B cell (primary cell): ENCODE measurements around the gene PDGFA. TPM values are rescaled to one million over a fixed set of nuclear protein-coding genes. Genes with fewer than 3 reads are reported as not detected.

Source experiments
- ATAC-seq: fragments of 200-7000 bp; cut with Tn5 transposase; one replicate; pipeline ENCODE4 v1.10.0; 2021; ENCODE audit warnings: low read depth, mild to moderate bottlenecking, moderate number of reproducible peaks, moderate library complexity
- CTCF ChIA-PET: fragments of 350-600 bp; sonication (Branson Sonifier 250); formaldehyde crosslinking; loops from one replicate; lab custom pipeline; 2021; ENCODE audit warnings: antibody characterized with exemption, inconsistent platforms; lab: Charles Lee
- POLR2A ChIA-PET: fragments of 350-600 bp; sonication (Branson Sonifier 250); formaldehyde crosslinking; loops from one replicate; lab custom pipeline; 2021; ENCODE audit warnings: antibody characterized with exemption; lab: Charles Lee
- DNase-seq: peaks from one replicate; pipeline ENCODE4 v3.0.0; 2013
- H2AFZ ChIP-seq: 2 replicates; pipeline ENCODE4 v1.6.1; 2012; ENCODE audit warnings: mild to moderate bottlenecking, low read depth, low read length; ENCODE audit not compliant: insufficient read depth, poor library complexity, severe bottlenecking
- H3K27ac ChIP-seq, 2 donors: 1 replicate in 1 of 2; 2 replicates in 1 of 2; pipeline ENCODE4 v1.5.1; 2012 to 2013; ENCODE audit warnings: low read length in 2 of 2, mild to moderate bottlenecking in 2 of 2, moderate library complexity in 1 of 2
- H3K27me3 ChIP-seq, 4 experiments: fragments of 200-600 bp in 1 of 4; sonication (generic) in 1 of 4; replicated peaks in 1 of 4; 1 replicate in 2 of 4; 2 replicates in 2 of 4; pipeline versions ENCODE4 v1.6.1 to v1.7.0; 2013 to 2016; ENCODE audit warnings: low read length in 3 of 4, mild to moderate bottlenecking in 2 of 4, mixed read lengths in 1 of 4, moderate library complexity in 1 of 4; ENCODE audit not compliant: insufficient read depth in 4 of 4, control insufficient read depth in 3 of 4; ENCODE audit errors: control extremely low read depth in 1 of 4
- H3K36me3 ChIP-seq, 2 experiments: replicated peaks in 1 of 2; 1 replicate in 1 of 2; 2 replicates in 1 of 2; pipeline versions ENCODE4 v1.6.1 to v1.7.1; 2013; ENCODE audit warnings: low read length in 1 of 2; ENCODE audit not compliant: insufficient read depth in 2 of 2, control insufficient read depth in 1 of 2; ENCODE audit errors: control extremely low read depth in 1 of 2, extremely low read depth in 1 of 2
- H3K4me1 ChIP-seq, 2 donors: fragments of 200-600 bp in 1 of 2; sonication (generic) in 1 of 2; 1 replicate in 1 of 2; 2 replicates in 1 of 2; pipeline versions ENCODE4 v1.5.1 to v1.6.1; 2013 to 2017; ENCODE audit warnings: low read length in 2 of 2; ENCODE audit not compliant: control insufficient read depth in 2 of 2, insufficient read depth in 2 of 2
- H3K4me2 ChIP-seq: replicated peaks from 2 replicates; pipeline ENCODE3; 2012; ENCODE audit warnings: mild to moderate bottlenecking, low read depth, low read length; ENCODE audit not compliant: poor library complexity, severe bottlenecking
- H3K4me3 ChIP-seq, 5 experiments: fragments of 200-600 bp in 1 of 5; sonication (generic) in 1 of 5; 1 replicate in 3 of 5; 2 replicates in 2 of 5; pipeline versions ENCODE4 v1.5.1 to v1.7.0; 2011 to 2016; ENCODE audit warnings: low read length in 4 of 5, mild to moderate bottlenecking in 4 of 5, low read depth in 2 of 5, control low read depth in 1 of 5, moderate library complexity in 1 of 5; ENCODE audit not compliant: insufficient read depth in 1 of 5; ENCODE audit errors: control extremely low read depth in 1 of 5, extremely low read depth in 1 of 5
- H3K79me2 ChIP-seq: fragments of 200-600 bp; sonication (generic); one replicate; pipeline ENCODE4 v1.6.0; 2016; ENCODE audit warnings: low read length; ENCODE audit not compliant: control insufficient read depth, insufficient read depth
- H3K9ac ChIP-seq: fragments of 200-600 bp; sonication (generic); 2 replicates; pipeline ENCODE4 v1.6.1; 2017; ENCODE audit warnings: mild to moderate bottlenecking, low read length, moderate library complexity
- H3K9me3 ChIP-seq, 3 donors: one replicate each; pipeline versions ENCODE4 v1.6.1 to v1.7.1; 2013; ENCODE audit warnings: low read length in 2 of 3; ENCODE audit not compliant: control insufficient read depth in 2 of 3, insufficient read depth in 1 of 3; ENCODE audit errors: control extremely low read depth in 1 of 3
- H4K20me1 ChIP-seq: 2 replicates; pipeline ENCODE4 v1.6.0; 2012; ENCODE audit warnings: mild to moderate bottlenecking, low read length; ENCODE audit not compliant: insufficient read depth, control insufficient read depth, poor library complexity, severe bottlenecking
- H3K27ac Mint-ChIP-seq: one replicate; pipeline ENCODE4 v1.8.0; 2021; ENCODE audit warnings: mixed read lengths
- H3K27me3 Mint-ChIP-seq: one replicate; pipeline ENCODE4 v1.8.0; 2021; ENCODE audit warnings: mixed read lengths
- H3K4me1 Mint-ChIP-seq: one replicate; pipeline ENCODE4 v1.8.0; 2021; ENCODE audit warnings: mixed read lengths
- H3K4me3 Mint-ChIP-seq: one replicate; pipeline ENCODE4 v1.8.0; 2021; ENCODE audit warnings: mixed read lengths
- H3K9me3 Mint-ChIP-seq: one replicate; pipeline ENCODE4 v1.8.0; 2022; ENCODE audit warnings: mixed read lengths; ENCODE audit not compliant: insufficient read depth
- CTCF ChIP-seq: fragments of 200-600 bp; IDR thresholded peaks from one replicate; pipeline ENCODE4 v1.8.0; 2022; ENCODE audit warnings: antibody characterized with exemption, mild to moderate bottlenecking
- EZH2 ChIP-seq: IDR thresholded peaks from 2 replicates; pipeline ENCODE4 v1.6.1; 2012; ENCODE audit warnings: borderline replicate concordance, low read depth, mild to moderate bottlenecking, moderate library complexity, low read length; ENCODE audit not compliant: insufficient read depth, poor library complexity, severe bottlenecking
- WGBS: methylation state at CpG from one replicate; pipeline ENCODE4 v1.1.5; 2013; ENCODE audit warnings: missing lambda C conversion rate; ENCODE audit not compliant: insufficient coverage; 5-methylcytosine and 5-hydroxymethylcytosine counted together
- intact Hi-C: fragments of 100-400 bp; cut with micrococcal nuclease; formaldehyde crosslinking; loops from one replicate; pipeline ENCODE4 v1.10.0; 2022
- polyA plus RNA-seq: library from polyadenylated mRNA; depleted of rRNA; stranded (reverse); fragments of >200 nt; gene quantifications from 2 replicates; pipeline ENCODE4 v1.2.3, GENCODE V29; 2012
- total RNA-seq, 2 donors: library from RNA; stranded (reverse); fragments of 120-200 nt in 1 of 2; gene quantifications; 1 replicate in 1 of 2; 2 replicates in 1 of 2; pipeline versions ENCODE4 v1.2.3 to v1.2.4, GENCODE V29; 2013 to 2022

Gene PDGFA
- total and polyA plus RNA-seq, 2 donors (not counting 1 experiment from before 2014, with no cell fraction given), result 0.36 to 1.5 TPM

GRCh38 chr7:539731-540411 lies 20.2 kb upstream of the PDGFA start:
- intact Hi-C loops, result no loop called here
- ChIA-PET POLR2A (no interaction called here), CTCF (no interaction called here)
- H3K4me2 ChIP-seq, result no peak overlapping the region
- DNase-seq (no peak), ATAC-seq (no peak)
- H3K4me1 ChIP-seq, result no peaks in the 10 kb centered on the region
- peaks cover 4% of the 10 kb centered on the region for H3K4me1 Mint-ChIP-seq
- no peaks in the 10 kb centered on the region for H4K20me1 ChIP-seq
- no peak for TF ChIP-seq EZH2
- TF ChIP-seq CTCF, result no peak
- H3K4me3 Mint-ChIP-seq, result no peak overlapping the region
- no peaks in the 10 kb centered on the region for H3K27me3 ChIP-seq
- no peak overlapping the region for H3K27ac ChIP-seq
- 93% methylated on average over 11 of the region's 17 CpGs for WGBS
- no peak overlapping the region for H3K9ac ChIP-seq
- peaks cover 4% of the 10 kb centered on the region for H3K27me3 Mint-ChIP-seq
- no peaks in the 10 kb centered on the region for H3K79me2 ChIP-seq
- H3K9me3 ChIP-seq, result peaks cover 0 to 24% (median 0%) of the 10 kb centered on the region in 3 donors
- no peak overlapping the region for H2AFZ ChIP-seq
- H3K9me3 Mint-ChIP-seq, result no peaks in the 10 kb centered on the region
- no peaks in the 10 kb centered on the region for H3K36me3 ChIP-seq
- H3K27ac Mint-ChIP-seq, result no peak overlapping the region
- no peak overlapping the region for H3K4me3 ChIP-seq

- no peaks in the 10 kb centered on the region for H3K9me3 Mint-ChIP-seq
- no peak for DNase-seq
- Histone ChIP-seq H3K9ac (no peak overlapping the region), H3K79me2 (no peaks in the 10 kb centered on the region), H2AFZ (no peak overlapping the region), H3K4me3 (no peak overlapping the region), H3K4me2 (no peak overlapping the region), H3K9me3 (peaks cover 0 to 27% (median 0%) of the 10 kb centered on the region in 3 donors), H3K36me3 (no peaks in the 10 kb centered on the region), H3K27me3 (no peaks in the 10 kb centered on the region), H3K27ac (no peak overlapping the region), H4K20me1 (no peaks in the 10 kb centered on the region), H3K4me1 (no peaks in the 10 kb centered on the region)
- H3K27ac Mint-ChIP-seq, result no peak overlapping the region
- peaks cover 4% of the 10 kb centered on the region for H3K4me1 Mint-ChIP-seq
- ATAC-seq, result no peak
- ChIA-PET CTCF (no interaction called here), POLR2A (no interaction called here)
- no peak overlapping the region for H3K4me3 Mint-ChIP-seq
- 75% methylated on average over 25 of the region's 37 CpGs for WGBS
- TF ChIP-seq EZH2 (no peak), CTCF (no peak)
- peaks cover 5% of the 10 kb centered on the region for H3K27me3 Mint-ChIP-seq
- intact Hi-C loops, result no loop called here
These were observed 19.4 kb upstream of the PDGFA start for GRCh38 chr7:538764-539685.
